NCI-H446 (cell line): ENCODE data around the gene MLST8.
A peak's percentile ranks its signal among the peaks of the same experiment; 100 is the strongest.
"Not testable (repeated sequence)": the region's sequence is repeated elsewhere in the genome, so short reads cannot be mapped to it uniquely, and the experiment has no call there.

Source experiments
- DNase-seq, 2 experiments: peaks; one replicate each; lab custom pipeline; 2025; lab: John Stamatoyannopoulos, UW

The MLST8 gene

DNA sequence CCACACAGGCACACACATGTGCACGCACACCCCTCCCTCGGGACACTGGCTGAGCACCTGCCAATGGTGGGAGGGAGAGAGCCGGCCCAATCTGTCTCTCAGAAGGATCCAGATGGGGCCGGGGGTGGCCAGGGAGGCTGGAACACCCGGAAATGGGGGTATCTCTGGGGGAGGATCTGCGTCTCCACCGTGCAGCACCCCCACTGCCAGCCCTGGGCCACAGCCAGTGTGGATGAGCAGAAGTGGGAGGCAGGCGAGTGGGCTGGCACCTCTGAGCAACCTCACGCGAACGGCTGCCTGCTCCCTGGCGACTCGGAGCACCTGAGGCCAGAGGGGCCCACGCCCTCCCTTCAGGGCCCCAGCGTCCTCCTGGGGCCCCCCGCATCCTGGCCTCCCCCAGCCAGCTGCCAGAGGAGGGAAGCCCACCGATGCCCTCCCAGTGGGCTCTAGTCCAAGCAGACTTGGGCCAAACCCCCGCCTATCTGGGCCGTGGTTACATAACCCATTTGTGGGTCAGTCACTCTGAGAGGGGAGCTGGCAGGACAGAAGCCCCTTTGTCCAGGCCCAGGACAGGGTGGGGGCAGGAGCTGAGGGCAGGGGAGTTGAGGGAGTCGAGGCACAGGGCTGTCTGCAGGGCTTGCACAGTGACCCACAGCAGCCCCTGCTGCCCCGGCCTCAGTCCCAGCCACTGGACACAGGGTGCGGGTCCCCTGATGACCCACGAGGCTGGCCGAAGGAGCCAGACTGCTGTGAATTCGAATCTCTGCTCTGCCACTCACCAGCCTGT is 14.4 kb upstream of the MLST8 start:
- DNase-seq, result no peak

DNA sequence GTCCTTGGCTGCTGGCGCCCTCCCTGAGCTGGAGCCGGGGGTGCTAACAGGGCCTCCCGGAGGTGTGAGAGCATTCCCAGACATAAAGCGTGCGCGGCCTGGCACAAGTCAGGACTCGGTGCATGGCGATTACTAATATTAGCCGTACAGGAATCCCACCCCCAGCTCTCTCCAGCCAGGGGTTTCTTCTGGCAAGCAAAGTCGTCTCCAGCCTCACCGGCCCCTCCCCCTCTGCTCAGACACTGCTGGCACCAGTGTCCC is 13.9 kb upstream of the MLST8 start:
- no peak for DNase-seq

DNA sequence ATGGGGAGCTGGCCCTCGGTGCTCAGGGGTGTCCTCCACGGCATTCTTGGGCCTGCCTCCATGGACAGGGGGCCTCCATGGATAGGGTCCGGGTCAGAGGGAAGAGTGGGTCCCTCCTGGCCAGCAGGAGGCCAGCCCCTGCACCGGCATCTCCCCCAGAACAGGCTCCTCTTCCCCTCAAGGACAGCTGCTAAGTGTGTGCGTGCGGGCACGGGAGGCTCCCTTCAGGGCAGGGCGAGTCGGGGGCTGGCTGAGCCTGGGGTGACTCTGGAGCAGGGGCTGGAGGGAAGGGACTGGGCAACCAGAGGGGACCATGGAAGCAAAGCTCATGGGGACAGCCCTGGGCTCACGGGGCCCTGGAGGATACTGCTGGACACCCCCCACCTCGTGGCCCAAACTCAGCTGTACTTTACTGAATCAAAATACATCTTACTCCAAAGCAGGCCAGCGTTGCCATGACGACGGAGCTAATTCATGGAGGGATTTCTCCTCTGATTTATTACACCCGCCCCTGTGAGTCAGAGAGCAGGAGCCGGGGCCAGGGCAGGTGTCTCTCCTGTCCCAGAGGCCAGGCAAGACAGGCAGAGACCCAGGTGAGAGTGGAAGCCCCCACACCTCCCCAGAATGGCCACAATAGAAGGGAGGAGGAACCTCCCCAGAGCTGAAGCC is 11.0 kb upstream of the MLST8 start:
- peak in 1 of 2 experiments; percentile 42 for DNase-seq

DNA sequence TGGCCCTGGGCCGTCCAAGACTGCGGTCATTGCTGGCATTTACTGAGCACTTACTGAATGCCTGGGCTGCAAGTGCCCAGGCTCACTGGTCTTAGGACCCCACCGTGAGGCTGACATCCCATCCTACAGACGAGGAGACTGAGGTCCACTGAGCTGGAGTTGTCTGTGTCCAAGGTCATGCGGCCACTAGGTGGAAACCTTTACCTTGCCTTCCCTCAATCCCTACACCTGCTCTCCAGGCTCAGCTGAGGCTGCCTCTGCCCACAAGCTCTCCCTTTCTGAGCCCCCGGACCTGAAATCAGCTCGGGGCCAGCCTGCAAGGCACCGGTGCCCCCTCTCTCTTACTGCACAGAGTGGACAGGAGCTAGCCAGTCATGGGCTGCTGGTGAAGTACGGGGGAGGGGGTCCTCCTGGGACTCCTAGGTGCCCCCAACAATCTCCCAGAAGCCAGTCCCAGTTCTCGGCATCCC is 10.4 kb upstream of the MLST8 start:
- peak in 1 of 2 experiments; percentile 27 for DNase-seq

DNA sequence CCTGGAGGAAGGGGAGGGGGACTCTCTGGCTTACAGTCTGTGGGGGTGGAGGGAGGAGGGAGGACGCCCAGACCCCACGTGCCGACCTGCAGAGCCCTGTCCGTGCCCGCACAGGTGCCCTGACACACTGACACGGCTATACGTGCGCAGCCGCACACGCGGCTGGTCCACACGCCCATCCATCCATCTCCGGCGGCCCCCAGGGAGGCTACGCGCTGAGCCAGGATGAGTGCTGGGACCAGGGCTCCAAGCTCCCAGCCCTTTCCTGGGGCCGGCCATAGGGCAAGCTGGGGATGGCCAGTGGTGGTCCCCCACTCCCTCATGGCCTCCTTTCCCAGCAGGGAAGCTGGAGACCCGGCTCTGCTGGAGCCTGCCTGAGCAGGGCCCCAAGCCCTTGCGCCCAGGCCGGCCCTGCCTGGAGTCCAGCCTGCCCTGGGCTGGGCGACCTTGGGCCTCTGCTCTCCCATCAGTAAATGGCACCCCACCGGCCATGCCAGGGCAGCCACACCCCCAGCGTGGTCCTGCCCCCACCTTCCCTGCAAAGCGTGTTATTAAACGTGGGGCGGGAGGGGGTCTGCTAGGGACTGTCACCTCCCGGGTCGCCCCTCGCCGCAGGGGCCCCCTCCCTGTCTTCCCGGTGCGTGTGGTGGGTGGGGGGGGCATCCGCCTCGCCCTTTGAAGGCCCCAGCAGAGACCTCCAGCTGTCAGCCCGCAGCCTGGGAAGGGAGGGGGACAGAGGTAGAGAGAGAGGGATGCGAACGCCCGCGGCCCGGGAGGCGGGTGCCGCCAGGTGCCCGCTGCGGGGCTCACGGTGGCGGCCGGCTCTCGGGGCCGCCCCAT is 9.7 kb upstream of the MLST8 start:
- no peak for DNase-seq

DNA sequence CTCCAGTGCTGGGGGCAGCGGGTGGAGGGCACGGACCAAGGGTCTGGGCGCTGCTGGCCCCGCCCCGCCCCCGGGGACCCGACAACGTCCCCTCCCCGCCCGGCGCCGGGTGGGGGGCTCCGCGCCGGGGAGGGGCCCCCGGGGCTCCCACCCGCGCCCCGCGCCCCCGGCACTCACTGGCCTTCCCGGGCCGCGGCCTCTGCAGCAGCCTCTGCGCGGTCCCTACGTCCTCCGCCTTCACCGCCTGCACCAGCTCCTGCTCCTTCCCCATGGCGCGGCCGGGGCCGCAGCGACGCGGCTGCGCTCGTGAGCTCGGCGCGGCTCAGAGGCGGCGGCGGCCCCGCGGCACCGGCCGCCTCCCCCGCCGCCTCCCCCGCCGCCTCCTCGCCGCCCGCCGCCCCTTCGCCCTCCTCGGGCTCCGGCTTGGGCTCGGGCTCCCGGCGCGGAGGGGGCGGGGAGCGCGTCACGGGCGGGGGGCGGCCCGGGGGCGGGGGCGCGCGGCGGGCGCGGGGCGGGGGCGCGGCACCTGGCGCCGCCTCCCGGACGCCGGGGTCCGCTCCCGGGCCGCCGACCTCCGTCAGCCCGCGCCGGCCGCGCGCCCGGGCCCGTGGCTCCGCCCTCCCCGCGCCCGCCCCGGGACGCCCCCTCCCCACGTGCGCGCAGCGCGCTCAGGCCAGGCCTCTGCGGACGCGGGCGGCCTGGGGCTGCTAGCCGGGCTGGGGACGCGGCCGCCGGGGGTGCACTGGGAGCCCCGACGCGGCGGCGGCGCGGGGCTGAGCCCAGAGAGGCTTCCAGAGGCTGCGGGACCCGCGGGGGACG is 8.9 kb upstream of the MLST8 start, which contains the start of gene CASKIN1:
CASKIN1 (minus strand) TSS at position 444 of the 819 bp plus-strand sequence; CDS start at position 271, 173 bp downstream.
- DNase-seq, result no peak

DNA sequence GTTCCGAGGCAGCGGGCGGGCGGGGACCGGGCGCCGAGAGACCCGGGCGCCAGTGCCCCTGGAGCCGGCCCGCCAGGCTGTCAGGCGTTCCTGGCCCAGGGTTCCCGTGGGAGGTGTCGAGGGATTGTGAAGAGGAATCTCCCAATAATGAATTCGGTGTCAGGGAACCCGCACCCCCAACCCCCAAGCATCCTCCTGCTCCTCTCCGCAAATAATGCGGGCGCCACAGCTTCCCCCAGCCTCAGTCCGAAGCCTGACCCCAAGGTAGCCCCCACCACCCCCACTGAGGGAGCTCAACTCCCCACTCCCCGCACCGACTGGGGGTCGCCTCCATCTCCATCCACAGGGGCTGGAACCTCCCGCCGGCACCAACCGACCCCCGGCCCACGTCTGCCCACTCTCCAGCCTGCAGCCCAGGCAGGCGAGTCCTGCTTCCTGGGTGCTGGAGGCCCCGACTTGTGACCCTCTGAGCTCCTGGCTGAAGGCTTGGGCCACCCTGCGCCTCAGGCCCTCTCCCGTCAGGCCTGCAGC is 8.2 kb upstream of the MLST8 start:
- no peak for DNase-seq

DNA sequence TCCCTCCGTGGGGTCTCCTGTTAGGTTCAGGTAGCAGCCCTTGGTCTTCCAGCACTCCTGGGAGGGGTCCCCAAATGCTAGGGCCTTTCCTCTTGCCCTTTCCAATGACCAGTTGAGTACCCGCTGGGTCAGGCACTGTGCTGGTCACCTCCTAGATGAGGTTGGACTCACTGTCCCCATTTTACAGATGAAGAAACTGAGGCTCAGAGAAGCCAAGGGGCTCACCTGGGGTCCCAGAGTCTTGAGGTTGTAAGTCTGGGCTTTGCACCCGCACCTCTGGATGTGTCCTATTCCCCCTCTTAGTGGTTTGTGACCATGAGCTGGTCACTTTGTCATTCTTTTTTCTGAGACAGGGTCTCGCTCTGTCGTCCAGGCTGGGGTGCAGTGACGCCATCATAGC is 7.5 kb upstream of the MLST8 start:
- no peak for DNase-seq

DNA sequence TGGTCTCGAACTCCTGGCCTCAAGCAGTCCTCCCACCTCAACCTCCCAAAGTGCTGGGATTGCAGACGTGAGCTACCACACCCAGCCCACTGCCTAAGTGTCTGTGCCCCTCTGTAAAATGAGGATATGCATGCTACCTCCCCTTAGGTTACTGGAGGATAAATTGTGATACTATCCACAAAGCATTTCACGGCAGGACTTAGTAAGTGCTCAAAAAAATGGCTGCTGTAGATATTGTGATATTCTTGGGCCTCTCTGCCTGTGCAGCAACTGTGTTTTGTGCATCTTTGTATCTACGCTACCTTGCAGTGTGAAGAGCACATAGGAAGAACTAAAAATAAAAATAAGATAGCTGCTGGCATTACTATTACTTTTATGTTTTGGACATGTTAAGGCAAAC is 7.0 kb upstream of the MLST8 start:
- no peak for DNase-seq

DNA sequence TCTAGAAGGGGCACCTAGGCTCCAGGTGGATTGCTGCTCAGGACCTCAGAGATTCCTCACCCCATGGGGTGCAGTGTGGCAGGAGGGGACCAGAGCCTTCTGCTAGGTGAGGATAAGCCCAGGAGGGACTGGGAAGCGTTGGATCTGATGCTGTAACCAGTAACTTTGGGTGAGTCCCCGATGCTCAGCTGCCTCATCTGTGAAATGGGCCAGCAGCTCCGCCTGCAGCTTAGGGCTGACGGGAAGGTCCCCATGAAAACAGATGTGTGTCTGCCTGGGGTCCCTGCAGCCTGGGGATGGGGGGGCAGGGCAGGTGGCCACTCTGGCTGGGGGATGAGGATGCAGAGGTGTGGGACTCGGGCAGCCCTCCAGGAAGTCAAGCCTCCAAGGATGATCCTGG is 6.2 kb upstream of the MLST8 start:
- DNase-seq, result no peak

DNA sequence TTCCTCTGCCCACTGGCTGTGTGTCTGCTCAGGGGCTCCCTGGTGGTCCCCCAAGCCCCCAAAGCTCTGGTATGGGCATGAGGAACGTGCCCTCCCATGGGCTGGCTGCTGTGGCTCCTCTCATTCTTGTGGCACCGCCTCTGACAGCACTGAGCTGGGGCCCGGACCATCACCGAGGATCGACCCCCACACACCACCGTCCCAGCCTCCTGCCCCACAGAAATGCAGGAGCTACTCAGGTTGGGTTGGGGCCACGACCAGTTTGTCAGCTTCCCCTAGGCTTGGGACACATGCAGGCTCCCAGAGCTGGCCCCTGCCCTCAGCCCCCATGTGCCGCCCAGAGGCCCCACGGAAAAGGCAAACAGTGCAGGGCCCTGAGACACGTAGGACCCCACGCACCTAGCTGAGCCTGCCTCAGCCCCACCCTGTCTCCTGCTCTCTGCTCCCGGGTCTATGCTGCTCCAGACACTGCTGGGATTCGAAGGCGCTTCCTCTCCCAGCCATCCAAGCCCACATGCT is 5.6 kb upstream of the MLST8 start:
- DNase-seq, result no peak

DNA sequence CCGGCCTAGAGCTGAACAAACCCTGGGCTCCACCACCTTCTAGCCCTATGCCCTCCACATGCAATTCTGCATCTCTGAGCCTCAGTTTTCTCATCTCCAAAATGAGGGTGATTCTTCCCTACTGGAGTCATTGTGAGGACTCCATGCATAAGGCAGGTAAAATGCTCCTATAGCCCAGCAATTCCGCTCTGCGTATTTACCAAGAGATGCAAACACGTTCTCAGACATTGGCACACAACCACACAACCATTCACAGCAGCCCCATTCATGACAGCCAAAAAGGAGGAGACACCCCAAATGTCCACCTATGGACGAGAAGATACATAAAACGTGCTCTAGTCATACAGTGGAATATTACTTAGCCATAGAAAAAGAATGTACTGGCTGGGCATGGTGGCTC is 4.9 kb upstream of the MLST8 start:
- DNase-seq, result no peak

DNA sequence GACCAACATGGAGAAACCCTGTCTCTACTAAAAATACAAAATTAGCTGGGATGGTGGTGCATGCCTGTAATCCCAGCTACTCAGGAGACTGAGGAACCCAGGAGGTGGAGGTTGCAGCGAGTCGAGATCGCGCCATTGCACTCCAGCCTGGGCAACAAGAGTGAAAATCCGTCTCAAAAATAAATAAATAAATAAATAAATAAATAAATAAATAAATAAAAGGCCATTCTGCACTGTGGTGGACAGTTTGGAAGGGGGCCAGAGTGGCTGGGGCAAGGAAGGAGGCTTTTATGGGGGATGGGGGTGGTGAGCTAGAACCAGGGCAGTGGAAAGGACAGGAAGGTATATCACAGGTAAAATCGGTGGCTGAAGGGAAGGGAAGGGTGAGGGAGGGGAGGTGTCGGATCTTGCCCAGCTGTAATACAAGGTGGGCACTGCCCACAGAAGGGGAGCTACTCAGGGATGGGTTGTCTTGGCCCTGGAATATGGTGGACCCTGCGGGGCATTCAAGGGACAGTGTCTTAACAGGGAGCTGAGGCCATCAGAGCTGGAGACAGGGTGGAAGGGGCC is 2.0 kb upstream of the MLST8 start:
- not testable (repeated sequence) for DNase-seq

DNA sequence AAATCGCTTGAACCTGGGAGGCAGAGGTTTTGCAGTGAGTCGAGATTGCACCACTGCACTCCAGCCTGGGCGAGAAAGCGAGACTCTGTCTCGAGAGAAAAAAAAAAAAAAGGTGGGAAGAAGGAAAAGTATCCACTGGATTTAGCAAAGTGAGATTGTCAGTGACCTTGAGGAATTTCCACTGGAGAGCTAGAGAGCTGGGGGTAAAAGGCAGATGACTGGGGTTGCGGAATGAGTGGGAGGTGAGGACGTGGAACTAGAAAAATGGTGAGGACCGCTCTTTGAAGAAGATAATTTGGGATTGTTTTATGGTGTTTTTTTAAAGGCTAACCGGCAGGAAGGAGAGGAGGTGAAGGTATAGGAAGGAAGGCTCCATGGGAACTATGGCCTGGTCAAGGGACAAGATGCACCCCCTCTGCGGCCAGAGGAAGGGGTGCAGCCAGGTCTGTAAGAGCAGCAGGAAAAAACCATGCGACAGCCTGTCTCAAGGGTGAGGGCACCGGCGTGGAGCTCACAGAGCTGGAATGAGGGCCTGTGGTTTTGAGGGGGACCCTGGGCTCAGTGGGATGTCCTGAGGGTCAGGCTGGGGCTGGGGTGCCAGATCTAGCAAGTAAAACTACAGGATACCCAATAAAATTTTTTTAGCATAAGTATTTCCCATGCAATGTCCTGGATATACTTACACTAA is 694 bp upstream of the MLST8 start:
- DNase-seq, result no peak

DNA sequence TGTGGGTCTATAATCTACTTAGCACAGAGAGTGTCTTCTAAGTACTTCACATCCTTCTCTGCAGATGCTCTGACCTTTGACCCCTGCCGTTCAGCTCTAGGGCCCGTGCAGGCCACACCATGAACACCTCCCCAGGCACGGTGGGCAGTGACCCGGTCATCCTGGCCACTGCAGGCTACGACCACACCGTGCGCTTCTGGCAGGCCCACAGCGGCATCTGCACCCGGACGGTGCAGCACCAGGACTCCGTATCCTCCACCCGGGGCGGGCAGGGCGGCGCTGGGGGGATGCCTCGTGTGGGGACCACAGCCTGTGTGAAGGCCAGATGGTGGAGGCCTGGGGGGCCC is 686 bp downstream of the MLST8 start:
- no peak for DNase-seq

DNA sequence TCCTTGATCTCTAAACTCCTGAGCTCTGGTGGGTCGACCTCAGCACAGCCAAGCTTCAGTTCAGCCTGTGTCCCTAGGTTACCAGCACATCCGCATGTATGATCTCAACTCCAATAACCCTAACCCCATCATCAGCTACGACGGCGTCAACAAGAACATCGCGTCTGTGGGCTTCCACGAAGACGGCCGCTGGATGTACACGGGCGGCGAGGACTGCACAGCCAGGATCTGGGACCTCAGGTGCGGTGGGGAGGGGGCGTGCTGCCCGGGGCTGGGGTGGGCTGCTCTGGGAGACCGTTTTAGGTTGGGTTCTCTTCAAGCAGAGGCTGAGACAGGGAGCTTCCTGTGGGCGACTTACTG is 1.1 kb downstream of the MLST8 start:
- DNase-seq, result no peak

DNA sequence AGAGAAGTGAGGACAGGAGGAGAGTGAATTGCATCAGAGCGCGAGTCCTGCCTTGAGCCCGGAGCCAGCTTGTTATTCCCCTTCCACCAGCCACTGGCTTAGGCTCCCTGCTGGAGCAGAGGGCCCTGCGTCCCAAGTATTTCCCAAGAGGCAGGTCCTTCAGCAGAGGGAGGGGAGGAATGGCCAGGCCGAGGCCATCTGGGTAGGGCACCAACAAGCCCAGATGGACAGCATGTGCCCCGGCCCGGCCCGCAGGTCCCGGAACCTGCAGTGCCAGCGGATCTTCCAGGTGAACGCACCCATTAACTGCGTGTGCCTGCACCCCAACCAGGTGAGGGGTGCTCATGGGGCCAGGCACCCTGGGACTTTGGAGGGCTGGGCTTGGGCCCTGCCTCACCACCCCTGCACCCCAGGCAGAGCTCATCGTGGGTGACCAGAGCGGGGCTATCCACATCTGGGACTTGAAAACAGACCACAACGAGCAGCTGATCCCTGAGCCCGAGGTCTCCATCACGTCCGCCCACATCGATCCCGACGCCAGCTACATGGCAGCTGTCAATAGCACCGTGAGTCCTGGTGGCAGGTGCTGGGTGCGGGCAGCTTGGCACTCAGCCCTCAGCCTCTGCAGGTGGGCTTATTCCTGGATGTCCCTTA is 1.7 kb downstream of the MLST8 start:
- no peak for DNase-seq

DNA sequence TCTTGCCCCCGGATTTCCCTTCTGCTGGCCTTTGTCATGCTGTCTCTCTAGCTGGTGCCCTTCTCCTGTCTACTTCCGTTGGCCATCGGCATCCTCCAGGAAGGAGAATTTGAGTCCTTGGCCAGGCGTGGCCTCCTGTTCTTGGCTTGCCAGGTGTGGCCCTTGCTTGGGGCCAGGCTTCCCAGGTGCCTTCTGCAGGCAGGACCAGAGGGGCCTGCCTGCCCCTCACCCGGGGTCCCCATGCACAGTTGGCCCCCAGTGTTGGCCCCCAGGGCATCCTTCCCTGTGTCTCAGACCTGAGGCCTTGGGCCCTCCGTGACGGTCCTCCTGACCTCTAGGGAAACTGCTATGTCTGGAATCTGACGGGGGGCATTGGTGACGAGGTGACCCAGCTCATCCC is 2.6 kb downstream of the MLST8 start:
- no peak for DNase-seq

DNA sequence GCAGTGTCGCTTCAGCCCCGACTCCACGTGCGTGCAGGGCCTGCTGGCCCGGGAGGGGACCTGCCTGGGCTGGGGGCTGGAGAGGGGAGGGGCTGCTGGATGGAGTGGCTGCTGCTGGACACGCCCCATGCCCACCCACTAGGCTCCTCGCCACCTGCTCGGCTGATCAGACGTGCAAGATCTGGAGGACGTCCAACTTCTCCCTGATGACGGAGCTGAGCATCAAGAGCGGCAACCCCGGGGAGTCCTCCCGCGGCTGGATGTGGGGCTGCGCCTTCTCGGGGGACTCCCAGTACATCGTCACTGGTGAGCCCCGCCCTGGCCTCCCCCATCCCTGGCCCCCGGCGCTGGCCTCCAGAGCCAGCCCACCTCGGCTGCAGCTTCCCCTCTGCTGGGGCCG is 3.1 kb downstream of the MLST8 start:
- no peak for DNase-seq

DNA sequence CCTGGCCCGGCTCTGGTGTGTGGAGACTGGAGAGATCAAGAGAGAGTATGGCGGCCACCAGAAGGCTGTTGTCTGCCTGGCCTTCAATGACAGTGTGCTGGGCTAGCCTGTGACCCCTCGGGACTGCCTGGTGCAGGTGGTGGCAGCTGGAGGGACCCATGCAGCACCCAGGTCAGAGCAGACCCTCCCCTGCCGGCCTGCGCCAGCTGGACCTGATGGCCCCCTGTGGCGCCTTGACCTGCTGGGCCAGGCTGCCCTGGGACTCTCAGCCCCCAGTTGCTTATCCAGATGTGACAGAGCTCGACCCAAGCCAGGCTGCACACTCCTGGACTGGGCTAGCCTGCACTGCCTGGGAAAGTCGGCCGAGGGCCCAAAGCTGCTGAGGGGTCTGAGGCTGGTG is 3.5 kb downstream of the MLST8 start:
- DNase-seq, result no peak
